GM20431 (cell line): Measurements from ENCODE around the gene HOXC13.

Experiments
- in situ Hi-C: fragments of 300-500 bp; cut with MseI, MboI; formaldehyde crosslinking; loops from one replicate; pipeline ENCODE4 v1.15.0; 2020; ENCODE audit warnings: low sequenced_read_pairs; ENCODE audit not compliant: unreplicated experiment

Gene HOXC13

GRCh38 chr12:53953831-53954693, 15.4 kb downstream of the HOXC13 start:
- in situ Hi-C loops = no loop called here

GRCh38 chr12:53954694-53955035, 16.0 kb downstream of the HOXC13 start, which contains the start of gene HOXC12:
Gene HOXC12 (plus strand): TSS chr12:53954903. CDS start chr12:53954930, 27 bp downstream.
- in situ Hi-C loops = no loop called here

GRCh38 chr12:53955036-53955775, 16.6 kb downstream of the HOXC13 start:
- in situ Hi-C loops = no loop called here

- in situ Hi-C loops = no loop called here
These were observed 17.2 kb downstream of the HOXC13 start for GRCh38 chr12:53955776-53956250.

GRCh38 chr12:53956251-53956887, 17.7 kb downstream of the HOXC13 start:
- in situ Hi-C loops = no loop called here

- in situ Hi-C loops = no loop called here
These were observed 18.4 kb downstream of the HOXC13 start for GRCh38 chr12:53956914-53957536.

- in situ Hi-C loops = no loop called here
These were observed 19.5 kb downstream of the HOXC13 start for GRCh38 chr12:53958128-53958527.

- in situ Hi-C loops = no loop called here
These were observed 20.7 kb downstream of the HOXC13 start for GRCh38 chr12:53959314-53959713.

- in situ Hi-C loops = no loop called here
These were observed 21.8 kb downstream of the HOXC13 start for GRCh38 chr12:53960187-53961024.

GRCh38 chr12:53961025-53961761, 22.6 kb downstream of the HOXC13 start:
- in situ Hi-C loops = no loop called here

GRCh38 chr12:53963005-53963404, 24.4 kb downstream of the HOXC13 start:
- in situ Hi-C loops = no loop called here

GRCh38 chr12:53963434-53964314, 25.0 kb downstream of the HOXC13 start:
- in situ Hi-C loops = no loop called here

- in situ Hi-C loops = no loop called here
These were observed 25.7 kb downstream of the HOXC13 start for GRCh38 chr12:53964315-53964713.

GRCh38 chr12:53965281-53966084, 26.9 kb downstream of the HOXC13 start:
- in situ Hi-C loops = no loop called here

- in situ Hi-C loops = no loop called here
These were observed 27.4 kb downstream of the HOXC13 start for GRCh38 chr12:53966085-53966384.

GRCh38 chr12:53966385-53967133, 27.9 kb downstream of the HOXC13 start:
- in situ Hi-C loops = no loop called here
